ENCODE measurements around the gene PHC2.

PHC2 gene

GRCh38 chr1:33388805-33389771, 41.8 kb downstream of the PHC2 start:
- DNase-seq (ENCODE audit: low read depth), result no peak

GRCh38 chr1:33387625-33388024, 43.3 kb downstream of the PHC2 start:
- no peak for DNase-seq (ENCODE audit: low read depth)

GRCh38 chr1:33385251-33385650, 45.6 kb downstream of the PHC2 start:
- DNase-seq (ENCODE audit: low read depth), result no peak

DNA sequence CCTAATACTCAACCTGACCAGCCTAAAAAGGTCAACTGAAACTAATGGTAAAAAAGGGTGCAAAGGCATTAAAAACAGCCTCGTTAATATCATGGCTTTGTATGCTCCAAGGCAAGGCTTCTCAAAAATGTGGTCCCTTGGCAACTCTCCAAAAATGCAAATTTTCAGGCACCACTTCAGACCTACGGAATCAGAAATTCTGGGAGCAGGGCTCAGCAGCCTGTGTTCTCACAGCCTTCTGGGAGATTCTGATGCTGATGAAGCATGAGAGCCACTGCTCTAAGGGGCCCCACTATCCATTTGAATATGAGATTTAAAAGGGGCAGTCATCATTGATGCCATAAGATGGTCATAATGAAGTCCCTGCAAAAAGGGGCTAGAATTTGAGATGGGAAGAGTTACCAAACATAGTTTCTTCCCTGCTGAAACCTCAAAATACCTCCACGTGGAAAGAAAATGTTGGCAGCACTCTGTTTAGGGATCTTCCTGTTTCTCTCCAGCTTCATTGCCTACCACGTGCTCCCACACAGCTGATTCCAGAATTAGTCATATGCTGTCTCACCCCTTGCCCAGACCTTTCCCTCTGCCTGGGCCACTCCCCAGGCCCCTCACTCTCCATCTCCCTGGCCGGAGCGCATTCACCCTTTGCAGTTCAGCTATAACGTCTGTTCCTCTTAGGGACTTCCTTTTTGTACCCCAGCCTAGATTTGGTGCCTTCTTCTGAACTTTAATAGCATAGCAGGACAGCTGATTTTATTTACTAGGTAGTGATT, 46.7 kb downstream of the PHC2 start:
- DNase-seq (ENCODE audit: low read depth), result no peak

GRCh38 chr1:33383489-33383888, 47.4 kb downstream of the PHC2 start:
- DNase-seq (ENCODE audit: low read depth), result no peak

- no peak for DNase-seq (ENCODE audit: low read depth)
Measured at GRCh38 chr1:33382661-33383415, 48.1 kb downstream of the PHC2 start.

DNA sequence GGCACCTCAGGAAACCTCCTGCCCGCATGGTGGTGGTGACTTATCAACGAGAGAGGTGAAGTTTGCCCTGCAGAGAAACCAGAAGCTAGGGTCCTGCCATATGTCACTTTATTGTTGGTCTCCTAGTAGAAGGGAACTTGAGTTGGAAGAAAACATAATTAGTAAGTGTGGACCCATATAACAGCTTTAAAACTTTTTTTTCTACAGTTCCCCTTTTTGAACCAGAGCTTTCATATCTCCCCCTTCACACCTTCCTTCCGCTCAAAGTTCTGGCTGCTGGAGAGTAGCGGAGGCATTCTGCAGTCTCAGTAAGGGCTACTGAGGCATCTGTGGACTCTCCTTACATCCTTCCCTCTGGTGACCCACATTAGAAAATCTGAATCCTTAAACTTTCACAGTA, 48.9 kb downstream of the PHC2 start:
- DNase-seq (ENCODE audit: low read depth), result no peak

- DNase-seq (ENCODE audit: low read depth), result no peak
Measured at GRCh38 chr1:33380811-33381210, 50.1 kb downstream of the PHC2 start.

- no peak for DNase-seq (ENCODE audit: low read depth)
Measured at GRCh38 chr1:33379631-33380354, 51.1 kb downstream of the PHC2 start.

DNA sequence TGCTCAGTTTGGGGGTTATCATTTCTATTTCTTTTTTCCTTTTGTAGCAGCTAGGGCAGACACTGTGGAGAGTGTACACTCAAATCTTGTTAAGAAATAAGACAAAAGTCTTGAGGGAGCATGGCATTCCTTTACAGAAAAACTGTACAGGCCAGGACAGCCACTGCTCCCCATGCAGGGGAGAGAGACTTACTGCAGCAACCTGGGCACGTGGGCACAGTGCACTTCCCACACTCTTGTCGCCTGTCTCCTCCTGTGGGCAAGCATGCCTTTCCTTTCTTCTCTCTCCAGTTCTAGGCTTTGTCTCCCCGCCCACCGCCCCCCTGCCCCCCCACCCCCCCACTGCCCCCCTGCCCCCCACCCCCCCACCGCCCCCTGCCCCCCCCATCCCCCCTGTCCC, 51.9 kb downstream of the PHC2 start:
- DNase-seq (ENCODE audit: low read depth), result no peak

GRCh38 chr1:33378524-33378923, 52.4 kb downstream of the PHC2 start:
- no peak for DNase-seq (ENCODE audit: low read depth)

- no peak for DNase-seq (ENCODE audit: low read depth)
Measured at GRCh38 chr1:33377756-33378155, 53.1 kb downstream of the PHC2 start.

GRCh38 chr1:33377013-33377412, 53.9 kb downstream of the PHC2 start:
- DNase-seq (ENCODE audit: low read depth), result no peak

DNA sequence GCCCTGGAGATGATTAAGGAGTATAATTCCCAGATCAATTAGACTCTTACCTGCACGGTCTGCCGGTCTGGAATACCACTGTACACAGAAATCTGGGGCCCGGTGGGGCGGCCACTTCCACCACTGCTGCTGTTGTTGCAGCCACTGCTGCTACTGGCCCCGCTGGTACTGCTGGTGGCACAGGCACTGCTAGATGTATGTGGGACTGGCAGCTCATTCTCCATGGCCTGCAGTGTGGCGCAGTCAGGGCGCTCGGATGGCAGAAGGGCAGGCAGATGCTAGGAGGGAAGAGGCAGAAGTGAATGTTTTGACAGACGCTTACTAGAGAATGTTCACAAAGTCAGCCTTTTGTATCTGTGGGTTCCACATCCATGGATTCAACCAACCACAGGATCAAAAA, 55.6 kb downstream of the PHC2 start:
- no peak for DNase-seq (ENCODE audit: low read depth)

- DNase-seq (ENCODE audit: low read depth), result no peak
Measured at GRCh38 chr1:33374336-33375105, 56.4 kb downstream of the PHC2 start.

DNA sequence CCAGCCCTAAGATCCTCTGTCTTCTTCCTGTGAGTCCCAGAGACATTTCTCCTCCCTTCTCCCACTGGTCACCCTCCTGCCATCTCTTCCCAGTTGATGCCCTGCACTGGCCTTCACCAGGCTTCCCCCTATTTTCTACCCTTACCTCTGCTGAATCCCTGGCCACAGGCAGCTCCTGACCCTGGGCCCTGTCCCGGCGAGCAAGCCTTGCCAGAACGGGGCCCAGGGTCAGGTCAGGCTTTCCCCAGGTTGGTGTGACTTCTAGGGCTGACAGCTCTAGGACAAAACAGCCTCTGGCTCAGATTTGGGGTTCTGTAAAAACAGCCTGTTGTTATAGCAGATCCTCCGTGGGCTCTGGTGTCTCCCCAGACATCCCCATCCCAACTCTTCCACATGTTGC, 57.3 kb downstream of the PHC2 start:
- DNase-seq (ENCODE audit: low read depth), result no peak

- DNase-seq (ENCODE audit: low read depth), result no peak
Measured at GRCh38 chr1:33372677-33373076, 58.2 kb downstream of the PHC2 start.

- no peak for DNase-seq (ENCODE audit: low read depth)
Measured at GRCh38 chr1:33372162-33372561, 58.7 kb downstream of the PHC2 start.

DNA sequence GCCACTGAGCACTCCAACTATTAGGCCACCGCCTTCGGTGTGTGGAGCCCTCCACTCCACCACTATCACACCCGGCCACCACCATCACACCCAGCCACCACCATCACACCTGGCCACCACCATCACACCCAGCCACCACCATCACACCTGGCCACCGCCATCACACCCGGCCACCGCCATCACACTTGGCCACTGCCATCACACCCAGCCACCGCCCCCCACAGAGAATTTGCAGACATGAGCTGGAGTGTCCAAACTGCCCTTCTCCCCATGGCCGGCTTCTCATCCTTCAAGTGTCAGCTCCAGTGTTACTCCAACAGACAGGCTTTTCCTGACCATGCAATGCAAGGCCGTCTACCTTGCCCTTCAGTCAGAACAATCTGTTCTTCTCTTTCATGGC, 59.6 kb downstream of the PHC2 start:
- DNase-seq (ENCODE audit: low read depth), result no peak

GRCh38 chr1:33370827-33371226, 60.1 kb downstream of the PHC2 start:
- no peak for DNase-seq (ENCODE audit: low read depth)

GRCh38 chr1:33370301-33370700, 60.6 kb downstream of the PHC2 start:
- DNase-seq (ENCODE audit: low read depth), result no peak
